Activated T-cell treated with anti-CD3 and anti-CD28 coated beads for 1 hour (primary cell): Measurements from ENCODE around the gene RIIAD1.
"Not testable (repeated sequence)": the region's sequence is repeated elsewhere in the genome, so short reads cannot be mapped to it uniquely, and the experiment has no call there.

Source experiments
- DNase-seq: peaks from one replicate; pipeline ENCODE4 v3.0.0-alpha.2; 2020; ENCODE audit warnings: low read depth

The RIIAD1 gene

DNA sequence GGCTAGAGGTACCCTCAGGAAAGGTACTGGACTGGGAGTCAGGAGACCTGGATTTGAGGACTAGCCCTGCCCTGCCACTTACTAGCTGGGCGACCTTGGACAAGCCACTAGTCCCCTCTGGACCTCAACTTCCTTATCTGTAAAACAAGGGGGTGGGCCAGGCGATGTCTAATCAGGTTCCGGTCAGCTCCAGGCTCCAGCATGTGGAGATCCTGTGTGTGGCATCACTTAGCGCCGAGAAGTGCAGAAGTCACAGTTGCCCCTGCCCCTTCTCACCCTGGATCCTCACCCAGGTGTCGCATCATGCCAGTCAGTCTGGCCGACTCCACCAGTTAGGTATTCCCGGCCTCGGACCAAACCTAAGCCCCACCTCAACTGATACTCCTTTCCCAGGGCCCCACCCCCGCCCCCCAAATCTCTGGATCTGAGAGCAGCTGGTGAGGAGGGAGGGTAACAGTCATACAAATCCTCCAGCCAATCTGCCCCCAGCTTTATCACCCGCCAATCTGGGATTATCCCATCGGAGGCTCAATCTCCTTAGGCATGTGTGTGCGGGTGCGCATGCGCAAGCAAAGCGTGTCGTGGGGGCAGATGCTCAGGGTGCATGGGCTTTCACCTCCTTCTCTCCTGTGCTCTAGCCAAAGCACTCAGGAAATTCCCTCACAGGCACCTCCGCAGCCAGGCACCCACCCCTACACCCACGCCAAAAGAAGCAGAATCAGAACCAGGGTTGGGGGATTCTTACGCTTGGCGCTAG is 10.1 kb upstream of the RIIAD1 start:
- DNase-seq = no peak

DNA sequence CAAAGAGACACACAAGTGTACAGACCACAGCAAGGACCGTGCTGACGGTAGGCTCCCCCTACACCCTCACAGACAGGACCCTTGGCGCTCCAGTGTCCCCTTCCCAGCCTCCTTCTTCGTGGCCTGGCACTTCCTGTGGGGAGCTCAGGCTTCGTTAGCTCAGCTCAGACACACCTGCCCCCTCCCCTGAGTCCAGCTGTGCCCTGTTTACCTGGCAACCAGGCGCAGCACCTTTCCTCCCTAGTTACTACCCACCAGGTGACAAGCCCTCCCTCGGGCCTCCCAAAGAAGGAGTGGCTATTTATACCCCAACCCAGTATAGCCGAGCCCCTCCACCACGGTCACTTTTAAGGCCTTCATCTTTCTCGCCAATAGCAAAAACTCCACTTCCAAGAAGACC is 9.4 kb upstream of the RIIAD1 start:
- DNase-seq = no peak

DNA sequence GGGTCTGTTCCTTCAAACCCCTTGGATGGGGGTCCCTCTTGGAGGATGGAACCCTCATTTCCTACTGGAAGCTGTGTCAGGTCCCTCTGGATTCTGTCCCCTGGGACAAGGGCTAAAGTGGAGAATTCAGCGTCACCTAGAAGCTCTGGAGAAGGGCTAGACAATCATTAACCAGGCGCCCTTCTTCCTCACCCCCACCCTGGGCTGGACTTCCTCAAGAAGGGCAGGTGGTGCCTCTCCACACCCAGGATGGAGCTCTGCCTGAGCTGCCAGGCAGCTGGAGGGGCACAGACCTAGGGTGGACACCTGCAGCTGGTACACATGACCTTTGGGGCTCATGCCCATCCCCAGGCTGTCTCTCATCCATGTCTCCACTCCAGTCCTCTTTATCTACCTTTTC is 8.3 kb upstream of the RIIAD1 start:
- no peak for DNase-seq

DNA sequence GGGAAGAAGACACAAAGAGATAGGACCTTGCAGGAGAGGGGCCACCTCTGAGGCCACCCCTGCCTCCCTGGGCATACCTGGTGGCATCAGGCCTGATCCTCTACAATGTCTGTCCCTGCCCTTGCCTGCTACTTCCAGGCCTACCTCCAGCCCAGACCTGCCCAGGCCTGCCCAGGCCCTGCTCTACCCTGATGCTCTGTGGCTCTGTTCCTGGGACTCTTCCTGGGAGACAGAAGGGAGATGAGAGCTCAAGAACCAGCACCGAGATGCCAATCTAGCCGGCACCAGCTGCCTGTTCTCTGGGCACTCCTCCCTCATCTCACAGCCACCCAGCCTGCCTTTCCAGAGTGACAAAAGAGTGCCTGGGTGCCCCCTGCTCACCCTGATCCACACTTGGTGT is 7.4 kb upstream of the RIIAD1 start:
- DNase-seq = no peak

DNA sequence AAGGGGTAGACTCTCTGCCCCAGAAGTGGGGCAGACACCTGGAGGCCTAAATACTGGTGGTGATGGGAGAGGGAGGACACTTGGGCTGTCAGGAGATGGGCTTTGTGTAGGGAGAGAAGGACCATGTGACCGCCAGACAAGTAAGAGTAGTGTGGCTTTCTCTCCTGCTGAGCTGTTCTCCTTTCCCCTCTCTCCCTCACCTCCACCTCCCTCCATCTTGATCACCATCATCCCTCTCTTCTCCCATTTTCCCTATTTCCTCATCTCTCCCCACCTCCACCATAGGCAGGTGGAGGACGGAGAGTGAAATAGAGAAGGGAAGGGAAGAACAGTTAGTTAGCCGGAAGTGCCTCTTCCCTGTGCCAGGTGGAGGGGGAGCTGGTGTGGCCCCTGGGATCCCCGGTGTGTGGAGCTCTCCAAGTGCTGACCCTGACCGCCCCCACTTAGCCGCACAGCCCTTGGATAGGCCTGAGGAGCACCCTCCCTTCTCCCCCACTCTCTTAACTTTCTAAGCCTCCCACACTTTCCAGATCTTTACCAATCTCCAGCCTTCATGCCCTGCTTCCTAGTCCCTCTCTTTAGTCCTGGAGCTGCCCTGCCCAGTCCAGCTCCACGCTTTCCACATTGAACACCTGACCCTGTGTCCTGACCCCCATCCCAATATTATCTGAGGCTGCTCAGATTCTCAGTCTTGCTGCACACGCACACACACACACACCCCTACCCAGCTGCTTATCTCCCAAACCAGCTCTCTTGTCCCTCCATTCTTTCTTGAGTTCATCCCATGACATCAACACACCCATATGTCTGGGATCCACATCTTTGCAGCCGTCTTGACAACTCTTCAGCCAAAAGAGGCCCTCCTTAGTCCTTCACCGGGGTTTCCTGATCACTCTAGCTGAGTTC is 6.2 kb upstream of the RIIAD1 start:
- DNase-seq = no peak

DNA sequence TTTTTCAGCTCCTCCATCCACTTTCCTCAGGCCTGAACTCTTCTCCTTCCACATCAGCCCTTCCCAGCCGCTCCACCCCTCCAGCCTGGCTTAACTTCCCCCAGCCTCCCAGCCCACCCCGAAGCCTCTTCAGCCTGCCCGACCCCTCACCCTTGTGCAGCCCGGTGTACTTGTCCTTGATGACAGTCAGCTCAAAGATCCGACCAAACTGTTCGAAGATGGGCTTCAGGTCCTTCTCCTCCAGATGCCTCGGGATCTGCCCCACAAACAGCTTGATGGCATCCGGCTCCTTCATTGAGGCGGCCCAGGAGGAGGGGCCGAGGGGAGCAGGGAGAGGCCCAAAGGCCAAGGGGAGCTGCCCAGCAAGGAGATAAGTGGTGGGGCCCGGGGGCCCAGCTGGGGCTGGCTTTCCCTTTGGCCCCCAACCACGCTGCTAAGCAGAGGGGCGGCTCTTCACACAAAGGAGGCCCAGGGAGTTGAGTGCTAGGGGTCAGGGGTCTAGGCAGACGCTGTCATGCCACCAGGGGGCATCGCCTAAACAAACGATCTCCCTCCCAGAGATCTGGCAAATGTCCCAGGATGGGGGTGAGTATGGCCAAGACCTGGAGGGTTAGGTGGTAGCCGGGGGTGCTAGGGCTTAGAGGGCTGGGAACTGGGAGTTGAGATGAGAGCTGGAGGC is 5.5 kb upstream of the RIIAD1 start:
- no peak for DNase-seq

DNA sequence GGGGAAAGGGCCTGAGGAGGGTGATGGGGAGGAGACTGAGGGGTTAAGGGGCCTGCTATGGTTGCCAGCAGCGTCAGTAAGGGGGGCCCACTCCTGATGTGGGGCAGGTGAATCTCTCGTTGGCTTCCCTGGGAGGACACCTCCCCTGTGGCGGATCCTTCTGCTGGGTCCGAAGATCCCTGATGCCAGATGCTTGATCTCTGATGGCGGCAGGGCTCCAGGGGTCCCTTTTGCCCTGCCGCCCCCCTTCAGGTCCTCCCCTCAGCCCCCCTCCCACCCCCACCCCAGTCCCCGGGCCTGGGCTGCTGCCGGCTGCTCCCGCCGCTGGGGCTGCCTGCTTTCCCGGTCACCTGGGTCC is 4.9 kb upstream of the RIIAD1 start:
- DNase-seq = no peak

DNA sequence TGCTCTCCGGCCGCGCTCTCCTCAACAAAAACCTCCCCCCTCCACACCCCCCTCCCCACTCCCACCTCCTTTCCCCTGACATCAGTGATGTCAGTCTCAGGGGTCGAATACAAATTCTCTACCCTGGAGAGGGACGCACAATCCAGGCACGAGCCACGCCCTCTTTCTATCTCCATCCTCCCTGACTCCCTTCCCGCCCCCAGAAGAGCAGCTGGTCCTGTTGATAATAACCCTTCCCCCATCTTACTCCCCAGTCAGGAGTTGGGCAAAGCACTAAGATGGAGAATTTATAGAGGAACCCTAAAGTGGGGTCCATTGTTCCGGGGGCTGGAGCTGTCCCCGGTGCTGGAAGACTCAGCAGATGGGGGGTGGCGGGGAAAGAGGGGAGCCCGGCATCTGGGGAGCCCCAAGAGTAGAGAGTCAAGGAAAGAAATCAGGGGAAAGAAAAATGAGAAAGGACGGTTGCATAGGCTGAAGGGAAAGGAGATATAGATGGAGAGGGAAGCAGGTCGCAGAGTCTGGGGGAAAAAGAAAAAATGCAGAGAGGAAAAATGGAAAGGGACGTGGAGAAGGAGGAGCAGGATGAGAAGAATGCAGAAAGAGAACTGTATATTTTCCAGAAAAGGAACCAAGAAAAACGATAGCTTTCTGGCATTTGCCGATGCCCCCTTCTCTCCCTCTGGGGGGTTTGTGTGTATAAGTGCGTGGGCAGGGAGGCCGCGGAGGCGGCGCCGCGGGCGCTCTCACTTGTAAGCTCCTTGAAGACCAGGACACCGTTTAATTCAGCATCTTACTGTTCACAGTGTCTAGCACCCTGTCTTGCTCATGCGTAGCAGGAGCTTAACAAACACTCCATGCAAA is 4.3 kb upstream of the RIIAD1 start, which contains the start of gene CELF3:
Gene CELF3, minus strand, starts transcription at position 33 of the 861 bp plus-strand sequence. CDS start 783 bp downstream, outside the sequence.
- no peak for DNase-seq

DNA sequence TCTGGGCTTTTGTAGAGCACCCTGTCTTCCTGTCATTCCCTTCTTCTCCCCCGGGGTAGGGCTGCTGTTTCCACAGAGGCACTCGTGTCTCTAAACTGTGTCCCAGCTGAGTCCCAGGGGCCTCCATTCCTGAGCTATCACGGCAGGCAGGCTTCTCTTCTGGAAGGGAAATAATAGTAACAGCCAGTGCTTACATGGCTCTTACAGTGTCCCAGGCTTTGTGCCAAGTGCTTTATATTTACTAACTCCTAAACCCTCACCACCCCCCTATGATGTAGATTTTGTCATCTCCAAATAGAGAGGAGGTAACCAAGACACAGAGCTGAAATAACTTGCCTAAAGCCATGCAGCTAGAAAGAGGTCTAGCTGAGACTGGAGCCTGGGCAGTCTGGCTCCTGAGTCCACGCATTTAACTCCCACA is 3.3 kb upstream of the RIIAD1 start:
- no peak for DNase-seq

DNA sequence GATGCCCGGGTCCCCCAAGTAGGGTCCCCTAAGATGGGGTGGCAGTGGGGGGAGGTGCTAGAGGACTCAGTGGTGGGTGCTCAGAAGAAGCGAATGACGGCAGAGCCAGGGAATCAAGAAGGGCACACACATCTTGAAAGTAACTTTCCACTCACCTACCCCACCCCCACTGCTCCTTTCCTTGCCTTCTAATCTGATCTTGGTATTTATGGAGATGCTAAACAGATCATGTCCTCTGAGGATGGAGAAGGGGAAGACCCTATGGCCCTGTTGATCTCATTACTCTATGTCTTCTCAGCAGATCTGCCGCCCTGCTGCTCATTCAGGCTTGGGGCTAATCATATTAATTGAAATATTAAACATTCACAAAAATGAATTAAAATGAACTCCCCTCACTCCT is 2.7 kb upstream of the RIIAD1 start:
- no peak for DNase-seq

DNA sequence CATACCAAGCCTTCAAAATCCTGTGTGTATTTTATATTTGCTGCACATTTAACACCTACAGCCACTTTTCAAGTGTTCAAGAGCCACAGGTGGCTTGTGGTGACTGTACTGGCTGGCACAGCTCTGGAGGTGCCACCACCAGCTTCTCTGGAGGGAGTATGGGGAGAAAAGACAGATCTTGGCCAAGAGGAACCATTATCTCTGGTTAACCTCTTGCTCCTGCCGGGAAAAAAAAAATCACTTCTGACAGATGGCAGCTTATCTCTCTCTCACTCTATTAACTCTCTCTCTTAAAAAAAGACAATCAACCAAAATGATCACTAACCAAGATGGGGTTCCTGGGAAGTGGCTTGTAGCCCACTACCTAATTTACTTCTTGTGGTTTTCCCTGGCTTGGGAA is 1.2 kb upstream of the RIIAD1 start:
- no peak for DNase-seq

DNA sequence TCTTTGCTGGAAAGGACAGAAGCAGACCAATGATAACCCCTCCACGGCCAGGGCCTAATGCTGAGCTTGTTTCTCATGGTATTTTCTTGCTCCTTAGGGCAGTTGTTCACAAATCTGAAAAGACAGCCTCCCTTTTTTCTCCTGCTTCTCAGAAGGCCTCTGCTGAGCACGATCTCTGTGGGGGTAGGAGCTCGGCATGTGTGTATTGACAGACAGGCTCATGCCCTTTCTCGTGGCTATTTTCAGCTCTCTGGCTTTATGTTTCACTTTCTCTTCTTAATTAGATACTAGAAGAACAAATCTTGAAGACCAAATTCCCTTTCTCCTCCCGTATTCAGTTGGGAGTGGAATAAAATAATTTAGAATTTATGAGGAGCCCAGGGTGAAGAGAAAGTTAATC is 768 bp upstream of the RIIAD1 start:
- DNase-seq = no peak

DNA sequence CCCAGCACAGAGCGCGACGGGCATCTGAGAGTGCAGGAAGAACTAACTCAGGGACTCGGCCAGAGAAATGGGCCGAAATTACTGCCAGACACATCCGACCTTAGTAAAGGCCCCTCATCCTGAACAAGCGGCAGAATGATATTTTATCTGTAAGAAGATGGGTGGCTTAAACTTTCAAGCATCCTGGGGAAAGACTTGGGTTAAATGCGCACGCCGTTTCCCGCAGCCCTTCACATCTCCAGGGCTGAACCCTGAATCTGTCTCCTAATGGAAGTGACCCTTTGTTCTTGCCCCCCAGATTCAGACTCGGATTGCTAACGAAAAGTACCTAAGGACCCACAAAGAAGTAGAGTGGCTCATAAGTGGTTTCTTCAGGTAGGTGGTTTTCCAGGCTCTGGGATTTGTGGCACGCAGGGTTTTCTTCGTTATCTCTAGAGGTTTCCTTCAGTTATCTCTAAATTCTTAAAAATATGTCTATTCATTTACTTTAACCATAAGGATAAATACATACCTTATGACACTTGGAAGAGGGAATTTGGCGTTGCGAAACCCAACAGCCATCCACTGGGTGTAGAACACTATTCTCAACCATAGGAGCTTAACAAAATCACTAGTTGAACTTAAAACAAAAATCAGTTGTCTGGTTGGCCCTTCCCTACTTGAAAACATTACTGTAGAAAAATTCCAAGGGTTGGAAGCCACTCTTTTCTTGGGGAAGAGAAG is 627 bp downstream of the RIIAD1 start:
- no peak for DNase-seq

DNA sequence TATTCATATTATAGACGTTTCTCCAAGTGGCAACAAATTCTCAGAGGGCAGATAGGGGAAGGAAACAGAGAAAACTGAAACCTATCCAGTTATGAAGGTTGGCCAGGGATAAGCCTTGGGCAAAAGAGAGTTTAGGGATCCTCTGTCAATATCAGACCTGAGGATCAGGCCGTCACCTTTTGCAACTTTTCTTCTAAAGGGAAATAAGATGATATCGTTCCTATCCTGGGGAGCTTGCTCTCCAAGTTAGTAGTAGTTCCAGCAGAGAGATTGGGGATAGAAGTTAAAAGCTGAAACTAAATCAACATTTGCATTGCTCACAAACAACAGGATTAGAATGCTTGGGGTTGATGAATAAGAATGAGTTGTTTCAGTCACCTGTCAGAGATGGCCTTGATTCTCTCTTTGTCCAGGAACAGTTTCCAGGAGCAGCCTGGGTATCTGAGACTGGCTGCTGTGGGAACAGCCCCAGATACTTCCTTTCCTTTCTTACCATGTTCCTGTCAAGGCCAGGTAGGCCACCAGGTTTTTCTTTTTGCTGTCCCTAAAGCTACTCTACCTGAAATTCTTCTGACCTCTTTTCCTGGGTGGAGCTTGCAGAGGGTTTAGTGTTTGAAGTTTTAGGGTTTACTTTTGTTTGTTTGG is 2.5 kb downstream of the RIIAD1 start:
- DNase-seq = no peak

DNA sequence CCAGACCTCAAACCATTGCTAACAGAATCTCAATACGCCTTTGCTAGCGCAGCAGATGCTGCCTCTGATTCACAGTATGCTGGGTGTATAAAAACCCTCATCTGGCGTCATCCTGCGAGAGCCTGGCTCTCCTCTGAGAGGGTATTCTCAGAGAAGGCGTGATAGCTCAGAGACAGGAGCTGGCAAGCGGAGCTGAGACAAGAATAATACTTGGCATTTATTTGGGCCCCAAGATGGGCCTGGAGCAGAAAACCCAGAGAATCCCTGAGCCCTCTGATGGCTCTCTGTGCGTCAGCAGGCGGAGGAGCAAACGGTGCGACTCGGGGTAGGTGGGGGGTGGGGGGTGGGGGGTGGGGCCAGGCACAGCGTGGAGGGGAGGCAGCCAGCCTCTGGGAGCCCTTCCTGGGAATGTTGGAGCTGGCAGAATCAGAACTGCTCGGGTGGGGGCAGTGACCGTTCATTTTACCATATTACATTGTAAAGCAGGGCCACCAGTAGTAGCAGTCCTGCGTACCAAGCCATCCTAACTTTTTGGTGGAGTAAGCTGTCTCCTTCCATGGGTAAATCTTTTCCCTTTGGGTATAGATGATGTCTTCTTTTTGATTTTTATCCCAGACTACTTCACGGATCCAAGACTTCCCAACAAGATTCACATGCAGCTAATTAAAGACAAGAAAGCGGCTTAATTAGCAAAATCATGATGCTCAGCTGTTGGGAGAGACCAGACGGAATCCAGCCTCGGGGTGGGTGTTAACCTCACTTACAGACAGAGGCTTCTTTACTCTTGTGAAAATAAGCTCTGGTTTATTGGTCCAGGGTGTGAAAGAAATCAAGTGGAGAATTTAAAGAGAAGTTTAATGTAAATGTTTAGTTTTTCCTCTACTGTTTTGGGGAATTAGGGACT is 7.1 kb downstream of the RIIAD1 start:
- DNase-seq = no peak

DNA sequence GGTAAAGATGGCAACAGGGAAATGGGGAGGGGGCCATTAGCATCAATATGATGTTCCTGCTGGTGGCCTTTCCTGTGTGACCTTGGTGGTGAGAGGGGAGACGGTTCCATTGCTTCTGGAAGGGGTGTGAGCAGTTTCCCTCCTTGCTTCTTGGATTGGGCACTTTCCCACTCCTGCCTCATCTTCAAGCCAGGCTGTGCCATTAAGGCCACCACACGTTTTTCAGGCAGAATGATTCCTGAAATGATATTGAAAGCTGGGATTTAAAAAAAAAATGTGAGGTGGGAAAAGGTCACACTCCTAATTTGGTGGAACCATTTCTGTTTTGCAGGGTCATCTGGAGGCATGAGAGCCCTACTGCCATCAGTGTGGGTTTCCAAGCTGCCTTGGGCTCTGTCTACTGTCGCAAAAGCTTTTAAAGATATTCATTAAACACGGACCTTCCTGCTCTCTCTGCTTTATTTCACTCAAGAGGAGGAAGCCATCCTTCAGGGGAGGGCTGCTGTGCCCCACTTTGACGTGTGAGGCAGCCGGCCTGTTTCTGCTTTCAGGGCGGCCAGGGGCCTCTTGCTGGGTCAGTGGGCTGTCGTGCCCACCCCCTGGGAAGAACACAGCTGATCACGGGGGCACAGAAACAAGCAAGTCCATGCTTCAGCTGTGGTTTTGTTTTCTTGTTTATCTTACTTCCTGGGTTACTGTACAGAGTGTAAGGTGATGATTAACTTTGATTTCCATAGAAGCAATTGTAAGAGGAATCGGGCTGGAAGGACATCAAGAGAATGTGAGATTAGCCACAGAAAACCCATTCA is 8.0 kb downstream of the RIIAD1 start:
- no peak for DNase-seq

DNA sequence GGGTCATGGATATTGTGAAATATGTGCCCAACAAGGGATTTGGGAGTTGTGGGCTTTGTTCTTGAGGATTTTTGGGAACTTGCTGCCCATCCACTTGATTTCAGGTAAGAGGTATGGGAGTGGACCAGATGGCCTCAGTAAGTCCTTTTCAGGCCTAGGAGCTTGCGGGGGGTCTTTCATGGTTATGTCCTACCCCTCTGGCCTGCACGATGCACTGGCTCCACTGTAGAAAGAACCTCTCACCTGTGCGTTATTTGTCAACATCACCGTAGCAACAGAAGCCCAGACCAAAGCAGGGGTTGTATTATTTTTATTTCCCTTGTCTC is 8.6 kb downstream of the RIIAD1 start:
- DNase-seq = no peak

DNA sequence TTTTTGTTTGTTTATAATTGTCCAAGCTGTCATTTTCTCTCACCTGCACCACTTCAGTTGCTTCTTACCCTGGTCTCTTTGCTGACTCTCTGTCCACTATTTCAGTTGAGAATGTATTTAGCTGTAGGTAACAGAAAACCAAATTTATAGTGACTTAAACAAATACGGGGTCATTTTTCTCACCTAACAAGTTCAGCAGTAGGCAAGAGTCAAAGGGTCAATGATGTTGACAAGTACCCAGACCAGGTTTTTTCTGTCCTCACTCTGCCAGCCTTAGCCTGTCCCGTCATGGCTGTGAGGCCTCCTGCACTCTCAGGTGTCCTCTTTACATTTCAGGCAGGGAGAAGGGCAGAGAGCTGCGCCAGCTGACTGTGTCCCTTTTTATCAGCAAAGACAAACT is 11.8 kb downstream of the RIIAD1 start:
- no peak for DNase-seq

DNA sequence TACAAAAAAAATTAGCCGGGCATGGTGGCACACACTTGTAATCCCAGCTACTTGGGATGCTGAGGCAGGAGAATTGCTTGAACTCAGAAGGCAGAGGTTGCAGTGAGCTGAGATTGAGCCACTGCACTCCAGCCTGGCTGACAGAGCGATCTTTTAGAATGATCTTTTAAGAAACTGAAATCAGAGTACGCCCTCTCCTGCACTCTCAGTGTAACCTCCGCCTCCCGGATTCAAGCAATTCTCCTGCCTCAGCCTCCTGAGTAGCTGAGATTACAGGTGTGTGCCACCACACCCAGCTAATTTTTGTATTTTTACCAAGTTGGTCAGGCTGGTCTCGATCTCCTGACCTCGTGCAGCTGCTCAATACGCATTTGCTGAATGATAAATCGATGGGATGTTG is 12.7 kb downstream of the RIIAD1 start:
- DNase-seq = not testable (repeated sequence)
